ENCODE data around the gene MYL7. TPM values are rescaled to one million over a fixed set of nuclear protein-coding genes. Genes with fewer than 3 reads are reported as not detected.

MYL7 gene
- total and polyA plus RNA-seq, 2 of the 13 experiments (the other 11 are each of a cell fraction or from before 2014, with no cell fraction given), result 1.8 TPM; not detected in 1

DNA sequence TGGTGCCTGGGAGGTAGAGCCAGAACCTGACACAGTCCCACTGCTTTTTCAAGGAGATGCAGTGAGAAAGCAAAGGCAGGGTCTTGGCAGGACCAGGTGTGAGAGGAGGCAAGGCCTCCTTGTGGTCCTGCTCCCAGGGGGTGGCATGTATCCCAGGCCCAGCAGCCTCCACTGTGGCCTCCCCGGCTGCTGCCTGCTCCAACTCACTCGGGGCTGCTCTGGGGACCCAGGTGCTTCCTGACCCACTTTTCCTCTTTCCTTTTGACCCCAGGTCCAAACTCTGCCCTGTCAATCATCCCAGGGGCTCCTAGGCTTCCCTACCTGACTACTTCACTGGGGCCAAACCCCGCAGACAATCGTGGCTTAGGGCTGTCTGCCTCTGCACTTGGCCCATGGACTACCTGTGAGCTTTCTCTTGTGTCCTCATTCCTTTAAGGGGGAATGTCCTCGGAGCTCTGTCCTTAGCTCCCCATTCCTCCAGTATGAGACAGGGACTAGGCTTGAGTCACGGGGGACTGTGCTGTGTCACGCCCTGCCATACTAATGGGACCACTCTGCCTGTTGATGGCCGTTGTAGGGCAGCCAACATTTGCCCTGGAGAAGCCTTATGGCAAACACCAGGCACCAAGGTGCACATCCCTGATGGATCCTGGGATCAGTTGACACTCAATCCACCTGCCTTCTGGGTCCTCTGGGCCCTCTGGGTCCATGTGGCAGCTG is 38.1 kb downstream of the MYL7 start:
- no peak for DNase-seq (ENCODE audit: low spot score)
- Histone ChIP-seq H3K27ac (ENCODE audit: extremely low read length, insufficient read depth, low read length) (no peak overlapping the region), H3K27me3 (ENCODE audit: control insufficient read depth in 1 of 2, insufficient read depth in 2 of 2, low read length in 2 of 2) (peaks cover 8 to 37% of the 10 kb centered on the region in 2 experiments; a peak in 4 of 5 replicates), H3K4me2 (ENCODE audit: low read depth, low read length) (peak overlapping the region; percentile 7; the same call in 1 of the 2 replicates), H3K36me3 (replicated peaks in 1 of 2; ENCODE audit: control insufficient read depth in 1 of 2, insufficient read depth in 2 of 2, low read length in 2 of 2) (no peaks in the 10 kb centered on the region), H3K4me1 (ENCODE audit: insufficient read depth, low read length) (peaks cover 46% of the 10 kb centered on the region), H3K9ac (ENCODE audit: insufficient read depth, low read depth, low read length) (no peak overlapping the region), H3K9me3 (ENCODE audit: low read length) (no peaks in the 10 kb centered on the region), H2AFZ (ENCODE audit: low read length) (no peak overlapping the region), H4K20me1 (ENCODE audit: insufficient read depth, low read length) (no peaks in the 10 kb centered on the region), H3K79me2 (ENCODE audit: insufficient read depth, low read length) (no peaks in the 10 kb centered on the region), H3K4me3 (replicated peaks in 1 of 3; ENCODE audit: insufficient read depth in 1 of 3, low read depth in 2 of 3, low read length in 3 of 3) (no peak overlapping the region)
- TF ChIP-seq, protein P1, sequence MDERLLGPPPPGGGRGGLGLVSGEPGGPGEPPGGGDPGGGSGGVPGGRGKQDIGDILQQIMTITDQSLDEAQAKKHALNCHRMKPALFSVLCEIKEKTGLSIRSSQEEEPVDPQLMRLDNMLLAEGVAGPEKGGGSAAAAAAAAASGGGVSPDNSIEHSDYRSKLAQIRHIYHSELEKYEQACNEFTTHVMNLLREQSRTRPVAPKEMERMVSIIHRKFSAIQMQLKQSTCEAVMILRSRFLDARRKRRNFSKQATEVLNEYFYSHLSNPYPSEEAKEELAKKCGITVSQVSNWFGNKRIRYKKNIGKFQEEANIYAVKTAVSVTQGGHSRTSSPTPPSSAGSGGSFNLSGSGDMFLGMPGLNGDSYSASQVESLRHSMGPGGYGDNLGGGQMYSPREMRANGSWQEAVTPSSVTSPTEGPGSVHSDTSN (CRISPR knock-in tag; IDR thresholded peaks at IDR 0.05), result peak; percentile 55; the same call in 1 of the 2 replicates
- no peak for TF ChIP-seq ZNF703 (CRISPR knock-in tag; IDR thresholded peaks at IDR 0.05; ENCODE audit: borderline replicate concordance)
- BruUV-seq (replicated peaks), result no TSS peak
- in situ Hi-C loops (cut with HindIII; ENCODE audit: extremely low pct_ligation_motif_present, low pct_unique_long_range_greater_than_20kb) (no loop called here), intact Hi-C loops (cut with micrococcal nuclease; ENCODE audit: unreplicated experiment) (no loop called here)
- 26% methylated on average over 3 of the region's 8 CpGs for WGBS (ENCODE audit: low lambda C conversion rate)
- POLR2A ChIA-PET, result interaction anchor here (1.7 kb wide), 1 partner anchor 10 kb away, joined by 4 read pairs; no protein-coding TSS in a partner anchor
- FAIRE-seq, result no peak
- ATAC-seq, result no peak; the same call in 2 of the 3 replicates
- CTCF ChIA-PET (ENCODE audit: low intra/inter-chr PET ratio, low total read pairs), result no interaction called here

DNA sequence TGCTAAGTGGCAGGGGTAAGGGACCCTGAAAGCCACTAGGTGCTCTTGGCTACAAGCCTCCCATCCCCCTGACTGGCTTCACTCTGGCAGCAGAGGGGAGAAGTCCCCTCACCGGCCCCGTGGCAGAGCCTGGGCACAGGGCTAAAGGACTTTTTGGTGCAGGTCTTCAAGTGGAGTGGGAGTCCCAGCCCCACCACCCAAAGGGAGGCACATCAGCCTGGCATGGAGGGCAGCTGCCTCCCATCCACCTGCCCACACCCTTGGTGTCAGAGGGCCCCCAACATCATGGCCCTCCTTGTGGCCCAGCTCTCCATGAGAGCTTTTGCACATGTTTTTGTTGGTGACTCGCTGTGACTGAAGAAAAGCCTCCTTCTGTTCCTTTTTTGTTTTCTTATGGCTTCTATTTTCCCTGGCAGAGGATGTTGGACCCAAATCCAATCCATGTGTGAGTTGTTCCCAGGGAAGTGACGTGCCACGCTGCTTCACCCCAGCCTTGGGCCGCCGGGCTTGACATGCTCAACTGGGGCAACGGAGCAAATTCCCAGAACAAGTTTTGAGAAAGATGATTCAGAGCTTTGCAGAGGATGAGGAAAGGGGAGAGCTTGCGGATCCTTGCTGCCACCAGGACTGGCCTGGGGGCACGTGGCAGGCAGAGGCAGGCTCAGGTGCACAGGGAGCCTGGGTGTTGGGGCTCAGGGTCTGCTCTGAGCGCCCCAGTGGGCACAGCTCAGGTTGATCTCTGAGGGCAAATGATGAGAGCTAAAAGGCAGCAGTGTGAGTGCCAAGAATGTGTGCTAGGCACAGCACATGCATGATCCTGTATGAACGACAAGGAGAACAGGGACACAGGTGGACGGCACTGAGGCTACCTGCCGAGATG is 38.9 kb downstream of the MYL7 start:
- Histone ChIP-seq H3K4me1 (ENCODE audit: insufficient read depth, low read length) (peaks cover 54% of the 10 kb centered on the region), H3K27me3 (ENCODE audit: control insufficient read depth in 1 of 2, insufficient read depth in 2 of 2, low read length in 2 of 2) (peaks cover 7 to 32% of the 10 kb centered on the region in 2 experiments; a peak in 4 of 5 replicates), H3K4me2 (ENCODE audit: low read depth, low read length) (peak overlapping the region; percentile 7; the same call in 1 of the 2 replicates), H2AFZ (ENCODE audit: low read length) (no peak overlapping the region), H4K20me1 (ENCODE audit: insufficient read depth, low read length) (no peaks in the 10 kb centered on the region), H3K4me3 (replicated peaks in 1 of 3; ENCODE audit: insufficient read depth in 1 of 3, low read depth in 2 of 3, low read length in 3 of 3) (no peak overlapping the region), H3K9ac (ENCODE audit: insufficient read depth, low read depth, low read length) (no peak overlapping the region), H3K36me3 (replicated peaks in 1 of 2; ENCODE audit: control insufficient read depth in 1 of 2, insufficient read depth in 2 of 2, low read length in 2 of 2) (no peaks in the 10 kb centered on the region), H3K79me2 (ENCODE audit: insufficient read depth, low read length) (no peaks in the 10 kb centered on the region), H3K27ac (ENCODE audit: extremely low read length, insufficient read depth, low read length) (no peak overlapping the region), H3K9me3 (ENCODE audit: low read length) (no peaks in the 10 kb centered on the region)
- POLR2A ChIA-PET, result interaction anchor here (0.9 to 1.9 kb wide), 4 partner anchors 8 to 21 kb away, joined by 4 to 7 read pairs (median 4); partner anchors contain the start of gene POLD2
- no peak for TF ChIP-seq ZNF749 (CRISPR knock-in tag; IDR thresholded peaks at IDR 0.05; ENCODE audit: borderline replicate concordance)
- no TSS peak for BruUV-seq (replicated peaks)
- intact Hi-C loops (cut with micrococcal nuclease; ENCODE audit: unreplicated experiment) (no loop called here), in situ Hi-C loops (cut with HindIII; ENCODE audit: extremely low pct_ligation_motif_present, low pct_unique_long_range_greater_than_20kb) (no loop called here)
- DNase-seq (ENCODE audit: low spot score), result no peak
- WGBS (ENCODE audit: low lambda C conversion rate), result 45% methylated on average over 12 of the region's 14 CpGs
- no peak; the same call in 2 of the 3 replicates for ATAC-seq
- FAIRE-seq, result no peak
- CTCF ChIA-PET (ENCODE audit: low intra/inter-chr PET ratio, low total read pairs), result no interaction called here
